MM.1S (cell line): ENCODE results near the gene SLC12A6.

Source experiments
- DNase-seq: peaks from one replicate; pipeline ENCODE4 v3.0.0-alpha.2; 2015
- H2AFZ ChIP-seq: fragments of 300-600 bp; sonication (generic); 2 replicates; pipeline ENCODE4 v1.6.0; 2016; ENCODE audit warnings: antibody characterized with exemption, low read length
- H3F3A ChIP-seq: fragments of 300-600 bp; sonication (generic); 2 replicates; pipeline ENCODE4 v1.6.1; 2016; ENCODE audit warnings: mild to moderate bottlenecking, antibody characterized with exemption, low read length, moderate library complexity, mixed read lengths; ENCODE audit not compliant: insufficient read depth
- H3K27ac ChIP-seq: fragments of 300-600 bp; sonication (generic); 2 replicates; pipeline ENCODE4 v1.5.1; 2016; ENCODE audit warnings: mild to moderate bottlenecking, low read length
- H3K27me3 ChIP-seq: fragments of 300-600 bp; sonication (generic); replicated peaks from 2 replicates; pipeline ENCODE4 v1.6.0; 2016; ENCODE audit warnings: low read length; ENCODE audit not compliant: insufficient read depth
- H3K36me3 ChIP-seq: fragments of 300-600 bp; sonication (generic); replicated peaks from 2 replicates; pipeline ENCODE4 v1.6.1; 2016; ENCODE audit warnings: mild to moderate bottlenecking, low read length, mixed read lengths; ENCODE audit not compliant: insufficient read depth
- H3K4me1 ChIP-seq: fragments of 300-600 bp; sonication (generic); 2 replicates; pipeline ENCODE4 v1.6.1; 2016; ENCODE audit warnings: low read length, mixed read lengths
- H3K4me2 ChIP-seq: fragments of 300-600 bp; sonication (generic); 2 replicates; pipeline ENCODE4 v1.6.0; 2016; ENCODE audit warnings: low read depth, low read length
- H3K4me3 ChIP-seq: fragments of 300-600 bp; sonication (generic); 2 replicates; pipeline ENCODE4 v1.5.1; 2016; ENCODE audit warnings: low read length, mixed read lengths
- H3K79me2 ChIP-seq: fragments of 300-600 bp; sonication (generic); 2 replicates; pipeline ENCODE4 v1.6.1; 2016; ENCODE audit warnings: mixed run types, low read length, mixed read lengths
- H3K9ac ChIP-seq: fragments of 300-600 bp; sonication (generic); 2 replicates; pipeline ENCODE4 v1.6.1; 2016; ENCODE audit warnings: low read length, mixed read lengths
- H3K9me2 ChIP-seq: fragments of 300-600 bp; sonication (generic); replicated peaks from 2 replicates; pipeline ENCODE4 v1.6.1; 2016; ENCODE audit warnings: mild to moderate bottlenecking, low read length, mixed read lengths; ENCODE audit not compliant: insufficient read depth
- H3K9me3 ChIP-seq: fragments of 300-600 bp; sonication (generic); replicated peaks from 2 replicates; pipeline ENCODE4 v1.6.1; 2016; ENCODE audit warnings: mild to moderate bottlenecking, low read length, mixed read lengths; ENCODE audit not compliant: insufficient read depth
- H4K20me1 ChIP-seq: fragments of 300-600 bp; sonication (generic); 2 replicates; pipeline ENCODE4 v1.6.1; 2016; ENCODE audit warnings: mild to moderate bottlenecking, low read length, moderate library complexity, mixed read lengths; ENCODE audit not compliant: insufficient read depth
- CTCF ChIP-seq: fragments of 300-600 bp; sonication (generic); IDR thresholded peaks from 2 replicates; pipeline ENCODE4 v1.5.1; 2016; ENCODE audit warnings: antibody characterized with exemption, low read length, mixed read lengths
- EZH2 ChIP-seq: fragments of 300-600 bp; sonication (generic); optimal IDR thresholded peaks from 2 replicates; pipeline ENCODE3; 2017; ENCODE audit warnings: low read depth, mild to moderate bottlenecking, antibody characterized with exemption, low read length, mixed read lengths
- EZH2phosphoT487 ChIP-seq: fragments of 300-600 bp; sonication (generic); IDR thresholded peaks from 2 replicates; pipeline ENCODE4 v1.6.1; 2018; ENCODE audit warnings: antibody characterized with exemption, low read length

Gene SLC12A6

GRCh38 chr15:34359416-34359815 lies 21.8 kb upstream of the SLC12A6 start:
- H2AFZ ChIP-seq: no peak overlapping the region
- H4K20me1 ChIP-seq: no peaks in the 10 kb centered on the region
- TF ChIP-seq EZH2phosphoT487: no peak
- TF ChIP-seq CTCF: no peak
- TF ChIP-seq EZH2: no peak
- H3K79me2 ChIP-seq: peaks cover 22% of the 10 kb centered on the region
- no peaks in the 10 kb centered on the region for H3K27me3 ChIP-seq
- no peak for DNase-seq
- no peaks in the 10 kb centered on the region for H3K9me2 ChIP-seq
- H3K4me1 ChIP-seq: no peaks in the 10 kb centered on the region
- H3K9me3 ChIP-seq: no peaks in the 10 kb centered on the region
- H3K27ac ChIP-seq: no peak overlapping the region
- no peaks in the 10 kb centered on the region for H3F3A ChIP-seq
- no peak overlapping the region for H3K9ac ChIP-seq
- H3K4me3 ChIP-seq: no peak overlapping the region
- no peak overlapping the region for H3K4me2 ChIP-seq
- no peaks in the 10 kb centered on the region for H3K36me3 ChIP-seq

- H3K4me1 ChIP-seq: no peaks in the 10 kb centered on the region
- H3K27ac ChIP-seq: no peak overlapping the region
- H3K4me2 ChIP-seq: no peak overlapping the region
- H4K20me1 ChIP-seq: no peaks in the 10 kb centered on the region
- H2AFZ ChIP-seq: no peak overlapping the region
- H3K9me3 ChIP-seq: no peaks in the 10 kb centered on the region
- no peaks in the 10 kb centered on the region for H3K36me3 ChIP-seq
- H3K27me3 ChIP-seq: no peaks in the 10 kb centered on the region
- H3K9ac ChIP-seq: no peak overlapping the region
- H3K4me3 ChIP-seq: no peak overlapping the region
- no peaks in the 10 kb centered on the region for H3K9me2 ChIP-seq
- no peaks in the 10 kb centered on the region for H3F3A ChIP-seq
- TF ChIP-seq EZH2 (no peak), EZH2phosphoT487 (no peak), CTCF (no peak)
- H3K79me2 ChIP-seq: peaks cover 18% of the 10 kb centered on the region
- no peak for DNase-seq
These were observed 21.4 kb upstream of the SLC12A6 start for GRCh38 chr15:34358948-34359347.

GRCh38 chr15:34358367-34358766 lies 20.8 kb upstream of the SLC12A6 start:
- Histone ChIP-seq H3K27ac (no peak overlapping the region), H3K36me3 (no peaks in the 10 kb centered on the region), H3K9me2 (no peaks in the 10 kb centered on the region), H4K20me1 (no peaks in the 10 kb centered on the region), H3K79me2 (peaks cover 13% of the 10 kb centered on the region; the same call in 1 of the 2 replicates), H3K9ac (no peak overlapping the region), H2AFZ (no peak overlapping the region), H3K4me3 (no peak overlapping the region), H3K27me3 (no peaks in the 10 kb centered on the region), H3K9me3 (no peaks in the 10 kb centered on the region), H3F3A (no peaks in the 10 kb centered on the region), H3K4me1 (no peaks in the 10 kb centered on the region), H3K4me2 (no peak overlapping the region)
- DNase-seq: no peak
- TF ChIP-seq EZH2 (no peak), EZH2phosphoT487 (no peak), CTCF (no peak; the same call in 1 of the 2 replicates)
